ENCODE results near the gene PPIF.

The PPIF gene

GRCh38 chr10:79399223-79399831 is 52.1 kb downstream of the PPIF start:
- ChIA-PET POLR2A (interaction anchor here (0.7 kb wide), 1 partner anchor 57 kb away, joined by 3 read pairs; no protein-coding TSS in a partner anchor), CTCF (interaction anchor here (1.0 to 3.9 kb wide), 8 partner anchors 10 to 94 kb away, joined by 3 to 25 read pairs (median 7); no protein-coding TSS in a partner anchor)
- no peak for TF ChIP-seq CTCF (IDR thresholded peaks at IDR 0.05; ENCODE audit: control extremely low read depth, extremely low read depth, low read depth, missing control alignments)
- no peak for DNase-seq (ENCODE audit: extremely low spot score)

- peak; percentile 58 for TF ChIP-seq CTCF (IDR thresholded peaks at IDR 0.05; ENCODE audit: control extremely low read depth, extremely low read depth, low read depth, missing control alignments)
- ChIA-PET POLR2A (interaction anchor here (0.7 kb wide), 1 partner anchor 58 kb away, joined by 3 read pairs; no protein-coding TSS in a partner anchor), CTCF (interaction anchor here (0.9 to 3.9 kb wide), 20 partner anchors 8 to 92 kb away, joined by 3 to 25 read pairs (median 4); no protein-coding TSS in a partner anchor)
- DNase-seq (ENCODE audit: extremely low spot score) = peak; percentile 83
These were observed 53.1 kb downstream of the PPIF start for GRCh38 chr10:79400146-79401004.

GRCh38 chr10:79401015-79401921 is 54.0 kb downstream of the PPIF start:
- no peak for TF ChIP-seq CTCF (IDR thresholded peaks at IDR 0.05; ENCODE audit: control extremely low read depth, extremely low read depth, low read depth, missing control alignments)
- ChIA-PET POLR2A (no interaction called here), CTCF (interaction anchor here (0.9 to 3.9 kb wide), 17 partner anchors 8 to 88 kb away, joined by 3 to 25 read pairs (median 4); no protein-coding TSS in a partner anchor)
- DNase-seq (ENCODE audit: extremely low spot score) = no peak

- POLR2A ChIA-PET = no interaction called here
- CTCF ChIA-PET = interaction anchor here (3.9 kb wide), 1 partner anchor 13 kb away, joined by 25 read pairs; no protein-coding TSS in a partner anchor
- no peak for TF ChIP-seq CTCF (IDR thresholded peaks at IDR 0.05; ENCODE audit: control extremely low read depth, extremely low read depth, low read depth, missing control alignments)
- no peak for DNase-seq (ENCODE audit: extremely low spot score)
These were observed 55.3 kb downstream of the PPIF start for GRCh38 chr10:79402625-79402946.

GRCh38 chr10:79402951-79403350 is 55.7 kb downstream of the PPIF start:
- no peak for DNase-seq (ENCODE audit: extremely low spot score)
- CTCF ChIA-PET = interaction anchor here (0.7 kb wide), 1 partner anchor 28 kb away, joined by 3 read pairs; no protein-coding TSS in a partner anchor
- TF ChIP-seq CTCF (IDR thresholded peaks at IDR 0.05; ENCODE audit: control extremely low read depth, extremely low read depth, low read depth, missing control alignments) = no peak
- POLR2A ChIA-PET = no interaction called here

Measured in GM10248 (cell line).